RPMI8226 (cell line): Measurements from ENCODE around the gene MRPL43.

Source experiments
- DNase-seq: peaks from one replicate; pipeline ENCODE4 v3.0.0-alpha.2; 2015

MRPL43 gene

GRCh38 chr10:101001659-101002035 lies 14.3 kb upstream of the MRPL43 start:
- DNase-seq, result no peak

GRCh38 chr10:101000915-101001658 lies 13.8 kb upstream of the MRPL43 start:
- no peak for DNase-seq

GRCh38 chr10:101000127-101000914 lies 13.0 kb upstream of the MRPL43 start:
- no peak for DNase-seq

DNA sequence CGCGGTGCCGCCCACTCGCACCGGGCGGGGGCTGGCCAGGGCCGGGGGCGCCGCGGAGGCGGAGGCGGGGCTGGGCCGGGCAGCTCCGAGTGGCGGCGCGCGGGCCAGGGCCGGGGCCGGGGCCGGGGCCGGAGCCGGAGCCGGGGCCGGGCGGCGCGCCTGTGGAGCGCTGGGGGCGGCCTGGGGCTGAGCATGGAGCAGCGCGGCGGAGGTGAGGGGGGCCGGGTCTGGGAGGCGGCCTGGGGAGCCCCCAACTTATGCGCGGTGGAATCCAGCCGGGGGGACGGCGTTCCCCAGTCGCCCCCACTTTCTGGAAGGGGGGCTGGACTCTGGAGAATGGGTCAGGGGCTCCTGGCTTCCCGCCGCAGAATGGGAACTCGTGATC lies 12.4 kb upstream of the MRPL43 start, which contains the start of gene LZTS2:
Gene LZTS2 (plus strand): TSS at position 67 of the 385 bp plus-strand sequence. CDS start 2,731 bp downstream, outside the sequence.
- DNase-seq, result no peak

GRCh38 chr10:100998991-100999741 lies 11.9 kb upstream of the MRPL43 start:
- DNase-seq, result peak; percentile 72

- DNase-seq, result peak; percentile 91
Measured at GRCh38 chr10:100998183-100998990, 11.1 kb upstream of the MRPL43 start.

DNA sequence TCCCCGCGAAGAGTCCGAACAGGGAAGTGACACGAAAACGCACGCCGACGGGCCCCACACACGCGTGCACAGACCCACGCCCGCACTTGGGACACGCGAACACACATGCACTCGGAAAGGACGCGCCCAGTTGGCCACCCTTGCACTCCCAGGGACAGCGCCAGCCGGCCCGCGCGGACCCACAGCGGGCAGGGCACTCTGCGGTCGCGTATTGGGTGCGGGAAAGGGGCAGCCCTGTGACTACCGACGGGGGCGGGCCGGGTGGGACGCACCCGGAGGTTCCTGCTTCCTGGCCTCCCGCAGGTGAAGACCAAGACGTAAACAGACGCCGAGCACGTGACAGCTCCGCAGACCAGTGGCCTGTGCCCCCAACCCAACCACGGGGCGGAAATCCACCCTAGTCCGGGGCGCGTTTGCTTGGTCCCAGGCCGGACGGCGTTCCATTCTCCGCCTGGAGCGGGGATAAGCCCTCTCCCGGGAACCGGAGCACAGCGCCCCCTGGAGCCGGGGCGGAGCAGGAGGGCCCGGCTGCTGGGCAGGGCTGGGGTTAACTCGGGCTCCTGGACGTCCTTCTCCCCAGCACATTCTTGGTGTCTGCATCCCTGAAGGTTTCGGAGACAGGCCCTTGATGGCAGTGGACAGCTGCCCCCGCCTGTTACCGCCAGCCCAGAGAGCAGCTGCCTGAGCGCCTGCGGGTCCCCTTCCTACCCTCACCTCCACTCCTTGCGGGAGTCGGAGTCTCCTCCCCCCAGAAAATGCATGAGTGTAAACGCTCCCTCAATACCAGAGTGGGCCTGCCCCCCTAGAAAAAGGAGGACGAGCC lies 10.3 kb upstream of the MRPL43 start:
- peak; percentile 68 for DNase-seq

DNA sequence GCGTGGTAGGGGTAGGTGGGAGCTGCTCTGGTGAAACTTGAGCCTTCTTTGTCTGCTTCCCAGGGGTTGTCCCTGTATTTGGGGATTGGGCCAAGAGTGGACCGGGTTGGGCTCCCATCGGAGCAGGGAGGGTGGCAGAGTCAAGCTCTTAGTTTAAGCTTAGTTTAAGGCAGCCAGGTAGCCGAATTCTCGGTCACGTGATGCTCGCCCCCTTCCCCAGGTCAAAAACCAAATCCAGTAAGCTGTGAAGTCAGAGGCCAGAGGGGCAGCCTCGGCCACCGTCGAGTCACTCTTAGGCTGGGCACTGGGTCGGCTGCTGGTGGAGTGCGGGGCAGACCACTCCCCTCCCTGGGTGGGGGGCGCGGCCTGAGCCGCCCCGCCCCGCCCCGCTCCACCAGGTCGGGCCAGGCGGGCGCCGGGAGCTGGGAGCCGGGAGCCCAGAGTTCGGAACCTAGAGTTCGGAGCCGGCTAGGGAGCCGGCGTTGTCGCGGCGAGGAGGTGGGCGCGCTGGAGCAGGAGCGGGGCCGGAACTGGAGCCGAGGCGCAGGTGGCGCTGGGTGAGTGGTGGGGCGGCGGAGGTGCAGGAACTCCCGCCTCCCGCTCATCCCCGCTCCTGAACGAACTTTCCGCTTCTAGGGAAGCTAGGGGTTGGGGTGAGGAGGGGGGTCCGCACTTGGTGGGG lies 9.5 kb upstream of the MRPL43 start:
- DNase-seq, result peak; percentile 32

GRCh38 chr10:100995181-100995580 lies 7.9 kb upstream of the MRPL43 start:
- no peak for DNase-seq

GRCh38 chr10:100993986-100994708 lies 6.8 kb upstream of the MRPL43 start:
- DNase-seq, result no peak

- no peak for DNase-seq
Measured at GRCh38 chr10:100989088-100989487, 1.8 kb upstream of the MRPL43 start.

GRCh38 chr10:100988166-100988565 lies 869 bp upstream of the MRPL43 start:
- DNase-seq, result no peak

DNA sequence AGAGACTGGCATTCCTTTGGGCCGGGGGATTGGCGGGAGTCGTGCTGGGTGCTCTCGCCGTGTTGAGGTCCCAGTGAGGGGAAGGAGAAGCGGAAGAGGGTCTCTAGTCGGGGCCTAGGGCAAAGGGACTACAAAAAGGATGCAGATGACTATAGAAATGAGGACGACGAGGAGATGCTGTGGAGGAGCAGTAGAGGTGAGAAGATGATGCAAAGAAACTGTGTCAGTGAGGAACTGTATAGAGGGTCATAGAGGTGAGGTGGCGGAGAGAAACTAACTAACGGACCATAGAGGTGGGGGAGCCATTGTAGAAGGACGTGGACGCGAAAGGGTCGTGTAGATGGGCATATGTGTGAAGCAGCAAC lies 370 bp upstream of the MRPL43 start:
- no peak for DNase-seq

- DNase-seq, result no peak
Measured at GRCh38 chr10:100986623-100986951, 710 bp downstream of the MRPL43 start.

GRCh38 chr10:100985336-100985735 lies 2.0 kb downstream of the MRPL43 start:
- DNase-seq, result no peak

DNA sequence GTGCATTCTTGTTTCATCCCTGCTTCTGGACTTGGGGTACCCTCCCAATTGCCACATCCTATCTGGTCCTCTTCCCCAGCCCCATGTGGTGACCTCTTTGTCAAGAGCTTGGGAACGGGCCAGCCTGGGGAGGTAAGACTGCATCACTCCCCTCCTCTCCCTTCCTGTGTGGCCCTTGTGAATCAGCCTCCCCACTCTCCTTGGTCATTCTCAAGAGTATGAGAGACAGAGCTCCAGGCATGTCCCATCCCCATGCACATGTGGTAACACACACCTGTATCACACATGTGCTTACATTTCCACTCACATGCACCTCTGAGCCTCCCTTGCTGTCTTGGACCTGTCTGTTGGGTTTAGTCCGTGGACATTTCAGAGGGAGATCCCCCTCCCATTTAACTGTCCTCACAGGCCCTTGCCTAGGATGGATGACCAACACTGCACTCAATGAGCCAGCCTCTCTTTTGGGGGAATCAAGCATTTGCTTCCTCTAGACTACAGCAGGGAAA lies 2.6 kb downstream of the MRPL43 start:
- DNase-seq, result no peak

- DNase-seq, result no peak
Measured at GRCh38 chr10:100983868-100984671, 3.2 kb downstream of the MRPL43 start.

GRCh38 chr10:100982916-100983830 lies 4.1 kb downstream of the MRPL43 start:
- no peak for DNase-seq
